Measurements from ENCODE around the gene KAZALD1. TPM values are rescaled to one million over a fixed set of nuclear protein-coding genes. Genes with fewer than 3 reads are reported as not detected.

The KAZALD1 gene
- total RNA-seq, 6 experiments from 2014 or later, result 14.5 to 21.1 (median 19.9) TPM

- Mint-ChIP-seq H3K9me3 (no peaks in the 10 kb centered on the region), H3K4me1 (ENCODE audit: low read depth) (no peaks in the 10 kb centered on the region), H3K36me3 (ENCODE audit: low read depth) (no peaks in the 10 kb centered on the region), H3K4me3 (no peak overlapping the region), H3K27ac (no peak overlapping the region), H3K27me3 (ENCODE audit: insufficient read depth) (peaks cover 45% of the 10 kb centered on the region)
- no peak for DNase-seq
- no peak for TF ChIP-seq CTCF (IDR thresholded peaks at IDR 0.05)
These were observed 51.2 kb downstream of the KAZALD1 start for GRCh38 chr10:101112799-101113594.

- TF ChIP-seq CTCF (IDR thresholded peaks at IDR 0.05), result no peak
- Mint-ChIP-seq H3K4me1 (ENCODE audit: low read depth) (no peaks in the 10 kb centered on the region), H3K27me3 (ENCODE audit: insufficient read depth) (peaks cover 43% of the 10 kb centered on the region)
These were observed 52.2 kb downstream of the KAZALD1 start for GRCh38 chr10:101113890-101114403.

GRCh38 chr10:101114646-101115045 lies 52.9 kb downstream of the KAZALD1 start:
- Mint-ChIP-seq H3K9me3 (no peaks in the 10 kb centered on the region), H3K4me3 (no peak overlapping the region), H3K27ac (no peak overlapping the region), H3K27me3 (ENCODE audit: insufficient read depth) (peaks cover 48% of the 10 kb centered on the region), H3K4me1 (ENCODE audit: low read depth) (no peaks in the 10 kb centered on the region), H3K36me3 (ENCODE audit: low read depth) (no peaks in the 10 kb centered on the region)
- DNase-seq, result no peak
- TF ChIP-seq CTCF (IDR thresholded peaks at IDR 0.05), result no peak

More at GRCh38 chr10:101113890-101114403, 52.2 kb downstream of the KAZALD1 start:
- H3K36me3 Mint-ChIP-seq (ENCODE audit: low read depth), result no peaks in the 10 kb centered on the region
- no peak overlapping the region for H3K4me3 Mint-ChIP-seq
- no peak overlapping the region for H3K27ac Mint-ChIP-seq
- no peak for DNase-seq
- H3K9me3 Mint-ChIP-seq, result no peaks in the 10 kb centered on the region

Other genes starting within 250 kb of the KAZALD1 start
- gene SLF2, start 149.0 kb upstream of the KAZALD1 start, total RNA-seq (2021; fragmentation: NEBNext Ultra II Directional; extraction: Animal tissue kit (Norgen Biotek cat#: 25700)), result 10 to 100 TPM; 15.8 to 23.2 (median 20.9) TPM
- 1 to 10 TPM; 1.2 to 2.2 (median 1.9) TPM for gene SEMA4G, start 92.5 kb upstream of the KAZALD1 start, total RNA-seq (2021; fragmentation: NEBNext Ultra II Directional; extraction: Animal tissue kit (Norgen Biotek cat#: 25700))
- gene MRPL43, start 74.5 kb upstream of the KAZALD1 start, total RNA-seq (2021; fragmentation: NEBNext Ultra II Directional; extraction: Animal tissue kit (Norgen Biotek cat#: 25700)), result 100 to 1,000 TPM; 101 to 120 (median 115) TPM
- 1 to 10 TPM; 5.7 to 9.5 (median 7.0) TPM for gene TWNK, start 74.4 kb upstream of the KAZALD1 start, total RNA-seq (2021; fragmentation: NEBNext Ultra II Directional; extraction: Animal tissue kit (Norgen Biotek cat#: 25700))
- gene LZTS2, start 62.2 kb upstream of the KAZALD1 start, total RNA-seq (2021; fragmentation: NEBNext Ultra II Directional; extraction: Animal tissue kit (Norgen Biotek cat#: 25700)), result 10 to 100 TPM; 66.8 to 80.5 (median 74.6) TPM
- 1 to 10 TPM; 1.1 to 1.9 (median 1.2) TPM for gene PDZD7, start 30.9 kb upstream of the KAZALD1 start, total RNA-seq (2021; fragmentation: NEBNext Ultra II Directional; extraction: Animal tissue kit (Norgen Biotek cat#: 25700))
- 10 to 100 TPM; 44.1 to 57.4 (median 50.5) TPM for gene SFXN3, start 30.8 kb upstream of the KAZALD1 start, total RNA-seq (2021; fragmentation: NEBNext Ultra II Directional; extraction: Animal tissue kit (Norgen Biotek cat#: 25700))
- not detected for gene TLX1, start 69.3 kb downstream of the KAZALD1 start, total RNA-seq (2021; fragmentation: NEBNext Ultra II Directional; extraction: Animal tissue kit (Norgen Biotek cat#: 25700))
- not detected for gene LBX1, start 167.5 kb downstream of the KAZALD1 start, total RNA-seq (2021; fragmentation: NEBNext Ultra II Directional; extraction: Animal tissue kit (Norgen Biotek cat#: 25700))